Astrocyte of the cerebellum (primary cell): ENCODE data around the gene FLT4.

Experiments used
- DNase-seq: peaks from one replicate; pipeline ENCODE4 v3.0.0-alpha.2; 2011; ENCODE audit warnings: low read depth
- H3K4me3 ChIP-seq: 2 replicates; pipeline ENCODE4 v1.5.1; 2011; ENCODE audit warnings: mild to moderate bottlenecking, low read depth, low read length, moderate library complexity
- CTCF ChIP-seq: IDR thresholded peaks from 2 replicates; pipeline ENCODE4 v1.5.1; 2012; ENCODE audit warnings: low read length, low read depth, moderate library complexity, mild to moderate bottlenecking; ENCODE audit errors: missing control alignments
- in situ Hi-C: cut with HindIII; loops from 2 replicates; pipeline ENCODE4 v1.10.0; 2017; ENCODE audit warnings: low sequenced_read_pairs

Gene FLT4

DNA sequence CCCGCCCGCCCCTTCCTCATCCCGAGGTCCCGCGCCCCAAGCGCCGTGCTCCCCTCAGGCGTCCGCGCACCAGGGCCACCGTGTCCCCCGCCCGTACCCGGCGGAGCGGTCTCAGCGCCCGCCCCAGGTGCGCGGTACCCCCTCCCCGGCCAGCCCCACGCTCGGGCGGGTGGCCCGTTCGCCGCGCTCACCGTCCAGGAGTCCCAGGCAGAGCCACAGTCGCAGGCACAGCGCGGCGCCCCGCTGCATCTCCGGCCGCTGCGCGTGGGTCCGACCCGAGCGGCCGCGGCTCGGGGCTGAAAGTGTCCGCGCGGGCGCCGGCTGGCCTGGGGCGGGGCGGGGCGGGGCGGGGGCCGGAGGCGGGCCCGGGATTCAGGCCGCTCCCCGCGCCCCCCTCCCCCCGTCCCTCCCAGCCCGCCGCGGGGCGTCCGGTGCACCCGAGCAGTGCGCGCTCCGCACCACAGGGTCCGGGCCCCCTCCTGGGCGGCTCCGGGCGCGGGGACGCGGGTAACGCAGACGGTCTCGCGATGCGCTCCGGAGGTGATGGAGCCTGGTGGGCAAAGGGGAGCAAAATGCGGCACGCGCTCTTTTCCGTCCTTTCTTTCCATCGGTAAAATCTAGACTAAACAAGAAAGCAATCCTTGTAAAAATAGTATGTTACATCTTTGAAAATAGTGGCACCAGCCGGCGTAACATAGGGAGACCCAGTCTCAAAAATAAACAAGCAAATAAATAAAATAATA, at the start of gene FLT4:
Gene FLT4, minus strand, starts transcription at position 304 of the 743 bp plus-strand sequence. Its CDS starts 55 bp downstream, at position 249.
- peak within 1 kb of the TSS; percentile 27 for H3K4me3 ChIP-seq
- in situ Hi-C loops, result no loop called here
- no peak for DNase-seq
- TF ChIP-seq CTCF, result no peak

GRCh38 chr5:180699042-180699441, 49.6 kb upstream of the FLT4 start:
- in situ Hi-C loops, result no loop called here
- no peak overlapping the region for H3K4me3 ChIP-seq
- no peak for TF ChIP-seq CTCF
- no peak for DNase-seq

GRCh38 chr5:180696116-180696515, 46.7 kb upstream of the FLT4 start:
- DNase-seq, result no peak
- H3K4me3 ChIP-seq, result no peak overlapping the region
- no peak for TF ChIP-seq CTCF
- in situ Hi-C loops, result no loop called here

DNA sequence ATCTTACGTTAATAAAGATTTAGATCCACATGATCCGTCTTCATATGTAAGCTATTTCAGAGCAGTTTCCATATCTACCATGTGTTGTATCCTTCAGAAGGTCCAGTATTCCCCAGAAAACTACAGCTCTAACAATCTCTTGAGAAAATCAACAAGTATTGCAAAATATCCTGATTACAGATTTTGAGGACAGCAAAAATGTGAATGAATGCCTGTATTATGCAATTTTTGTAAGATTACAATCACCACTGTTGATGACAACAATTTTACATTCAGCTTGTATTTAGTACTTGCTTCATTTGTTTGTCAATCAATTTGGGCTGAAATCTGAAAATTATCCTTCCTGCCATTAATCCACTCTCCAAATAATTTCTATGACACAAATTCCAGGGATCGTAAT, 43.0 kb upstream of the FLT4 start:
- no peak for TF ChIP-seq CTCF
- no peak for DNase-seq
- in situ Hi-C loops, result no loop called here
- no peak overlapping the region for H3K4me3 ChIP-seq

DNA sequence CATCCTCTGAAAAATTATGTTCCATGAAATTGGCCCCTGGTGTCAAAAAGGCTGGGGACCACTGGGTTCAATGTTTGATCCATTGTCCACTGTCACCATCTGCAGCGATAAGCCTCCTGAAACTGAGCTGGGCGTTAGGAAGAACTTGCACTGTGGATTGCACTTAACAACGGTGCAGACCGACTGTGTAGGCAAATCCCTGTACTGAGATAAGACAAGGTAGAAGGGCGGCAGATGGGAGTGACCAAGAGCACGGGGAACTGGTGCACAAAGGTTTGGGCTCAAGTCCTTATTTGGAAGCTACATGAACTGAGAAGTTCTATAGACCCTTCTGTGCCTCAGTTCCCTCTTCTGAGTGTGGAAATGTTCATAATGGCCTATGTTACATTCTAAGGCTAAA, 41.6 kb upstream of the FLT4 start:
- no peak for TF ChIP-seq CTCF
- H3K4me3 ChIP-seq, result no peak overlapping the region
- in situ Hi-C loops, result no loop called here
- DNase-seq, result no peak

- DNase-seq, result no peak
- TF ChIP-seq CTCF, result no peak
- no peak overlapping the region for H3K4me3 ChIP-seq
- in situ Hi-C loops, result no loop called here
These were observed 41.2 kb upstream of the FLT4 start for GRCh38 chr5:180690562-180690961.
